Activated naive CD8-positive, alpha-beta T cell treated with anti-CD3 and anti-CD28 coated beads for 36 hours (primary cell): ENCODE measurements around the gene NNT. TPM values are rescaled to one million over a fixed set of nuclear protein-coding genes. Genes with fewer than 3 reads are reported as not detected.
"Not testable (repeated sequence)": the region's sequence is repeated elsewhere in the genome, so short reads cannot be mapped to it uniquely, and the experiment has no call there.

Experiments
- DNase-seq: peaks from one replicate; pipeline ENCODE4 v3.0.0; 2021
- H3K27ac Mint-ChIP-seq: one replicate; pipeline ENCODE4 v1.8.0; 2022; ENCODE audit warnings: mild to moderate bottlenecking, moderate library complexity, mixed read lengths
- H3K27me3 Mint-ChIP-seq: one replicate; pipeline ENCODE4 v1.8.0; 2022; ENCODE audit warnings: mild to moderate bottlenecking, mixed read lengths
- H3K36me3 Mint-ChIP-seq: one replicate; pipeline ENCODE4 v1.8.0; 2021; ENCODE audit warnings: mild to moderate bottlenecking, mixed read lengths
- H3K4me1 Mint-ChIP-seq: one replicate; pipeline ENCODE4 v1.8.0; 2021; ENCODE audit warnings: mixed read lengths
- H3K4me3 Mint-ChIP-seq: one replicate; pipeline ENCODE4 v1.8.0; 2022; ENCODE audit warnings: mild to moderate bottlenecking, moderate library complexity, mixed read lengths
- H3K9me3 Mint-ChIP-seq: one replicate; pipeline ENCODE4 v1.8.0; 2022; ENCODE audit warnings: mixed read lengths
- total RNA-seq, 2 experiments: library from RNA; stranded (reverse); gene quantifications; one replicate each; pipeline ENCODE4 v1.2.3, GENCODE V29; 2021

Gene NNT
- total RNA-seq, 2 experiments from 2014 or later: 69.7 to 71.8 TPM

GRCh38 chr5:43652537-43653302 lies 49.7 kb downstream of the NNT start:
- Mint-ChIP-seq H3K9me3 (peaks cover 3% of the 10 kb centered on the region), H3K4me3 (no peak overlapping the region), H3K27ac (no peak overlapping the region), H3K36me3 (peaks cover 36% of the 10 kb centered on the region), H3K27me3 (no peaks in the 10 kb centered on the region), H3K4me1 (no peaks in the 10 kb centered on the region)
- no peak for DNase-seq

GRCh38 chr5:43658509-43658908 lies 55.5 kb downstream of the NNT start:
- no peak for DNase-seq
- Mint-ChIP-seq H3K36me3 (peaks cover 58% of the 10 kb centered on the region), H3K9me3 (peaks cover 6% of the 10 kb centered on the region), H3K27me3 (no peaks in the 10 kb centered on the region), H3K27ac (no peak overlapping the region), H3K4me3 (no peak overlapping the region), H3K4me1 (no peaks in the 10 kb centered on the region)

DNA sequence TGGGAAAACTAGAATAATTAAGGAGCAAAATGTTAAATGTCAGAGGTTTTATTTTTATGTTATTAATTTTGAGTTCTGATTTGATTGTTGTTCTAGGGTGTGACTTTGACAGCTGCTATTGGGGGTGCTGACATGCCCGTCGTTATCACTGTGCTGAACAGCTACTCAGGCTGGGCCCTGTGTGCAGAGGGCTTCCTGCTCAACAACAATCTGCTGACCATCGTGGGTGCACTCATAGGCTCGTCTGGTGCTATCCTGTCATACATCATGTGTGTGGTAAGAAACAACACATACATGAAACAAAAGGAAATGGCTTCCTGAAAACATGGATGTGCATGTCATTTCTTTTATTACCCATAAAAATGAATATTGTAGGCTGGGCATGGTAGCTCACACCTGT lies 56.1 kb downstream of the NNT start:
- H3K4me1 Mint-ChIP-seq: no peaks in the 10 kb centered on the region
- H3K9me3 Mint-ChIP-seq: peaks cover 6% of the 10 kb centered on the region
- no peak overlapping the region for H3K4me3 Mint-ChIP-seq
- H3K27ac Mint-ChIP-seq: no peak overlapping the region
- DNase-seq: no peak
- no peaks in the 10 kb centered on the region for H3K27me3 Mint-ChIP-seq
- H3K36me3 Mint-ChIP-seq: peaks cover 60% of the 10 kb centered on the region

DNA sequence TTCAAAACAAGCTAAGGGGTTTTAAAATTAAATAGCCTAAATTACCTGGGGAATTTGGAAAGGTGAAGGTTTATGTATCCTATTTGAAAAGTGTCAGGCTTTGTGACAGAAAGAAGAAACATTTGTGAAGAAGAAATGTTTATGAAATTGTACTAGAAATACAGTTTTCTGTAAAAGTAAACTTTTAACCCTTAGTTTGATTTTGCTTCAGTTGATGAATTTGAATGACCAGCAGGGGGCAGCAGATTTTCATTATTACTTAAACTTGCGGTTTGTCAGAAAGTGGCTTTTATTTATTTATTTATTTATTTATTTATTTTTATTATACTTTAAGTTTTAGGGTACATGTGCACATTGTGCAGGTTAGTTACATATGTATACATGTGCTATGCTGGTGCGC lies 58.1 kb downstream of the NNT start:
- no peak for DNase-seq
- Mint-ChIP-seq H3K36me3 (peaks cover 61% of the 10 kb centered on the region), H3K9me3 (peaks cover 6% of the 10 kb centered on the region), H3K27me3 (no peaks in the 10 kb centered on the region), H3K4me3 (no peak overlapping the region), H3K27ac (no peak overlapping the region), H3K4me1 (no peaks in the 10 kb centered on the region)

GRCh38 chr5:43663916-43664315 lies 60.9 kb downstream of the NNT start:
- no peak overlapping the region for H3K4me3 Mint-ChIP-seq
- peaks cover 62% of the 10 kb centered on the region for H3K36me3 Mint-ChIP-seq
- H3K9me3 Mint-ChIP-seq: peaks cover 3% of the 10 kb centered on the region
- H3K27ac Mint-ChIP-seq: no peak overlapping the region
- DNase-seq: no peak
- H3K4me1 Mint-ChIP-seq: peaks cover 2% of the 10 kb centered on the region
- no peaks in the 10 kb centered on the region for H3K27me3 Mint-ChIP-seq

GRCh38 chr5:43664501-43665040 lies 61.6 kb downstream of the NNT start:
- H3K27ac Mint-ChIP-seq: no peak overlapping the region
- no peaks in the 10 kb centered on the region for H3K27me3 Mint-ChIP-seq
- H3K4me1 Mint-ChIP-seq: peaks cover 2% of the 10 kb centered on the region
- H3K4me3 Mint-ChIP-seq: no peak overlapping the region
- DNase-seq: no peak
- H3K36me3 Mint-ChIP-seq: peaks cover 55% of the 10 kb centered on the region
- peaks cover 3% of the 10 kb centered on the region for H3K9me3 Mint-ChIP-seq

GRCh38 chr5:43665749-43666148 lies 62.8 kb downstream of the NNT start:
- not testable (repeated sequence) for H3K4me3 Mint-ChIP-seq, H3K27me3 Mint-ChIP-seq, H3K9me3 Mint-ChIP-seq, H3K4me1 Mint-ChIP-seq, DNase-seq, H3K27ac Mint-ChIP-seq
- peaks cover 54% of the 10 kb centered on the region for H3K36me3 Mint-ChIP-seq

DNA sequence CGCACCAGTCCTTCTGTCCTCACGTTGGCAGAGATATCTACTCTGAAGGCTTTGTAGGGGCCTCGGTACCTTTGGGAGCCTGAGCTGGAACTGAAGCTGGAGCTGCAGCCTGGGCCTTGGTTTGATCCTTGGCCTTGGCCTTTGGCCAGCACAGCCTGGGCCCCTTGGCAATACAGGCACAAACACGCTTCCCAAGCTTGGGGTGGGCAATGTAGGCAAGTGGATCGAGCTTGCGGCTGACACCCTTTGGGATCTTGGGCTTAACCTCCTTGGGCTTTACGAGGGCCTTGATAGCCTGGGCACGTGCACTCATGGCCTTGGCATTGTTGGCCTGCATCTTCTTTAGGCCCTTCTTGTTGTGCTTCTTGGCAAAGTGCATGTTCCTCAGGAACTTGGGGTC lies 63.7 kb downstream of the NNT start:
- H3K4me3 Mint-ChIP-seq, H3K27ac Mint-ChIP-seq, DNase-seq, H3K27me3 Mint-ChIP-seq, H3K9me3 Mint-ChIP-seq, H3K4me1 Mint-ChIP-seq: not testable (repeated sequence)
- peaks cover 58% of the 10 kb centered on the region for H3K36me3 Mint-ChIP-seq

GRCh38 chr5:43667379-43667778 lies 64.4 kb downstream of the NNT start:
- H3K9me3 Mint-ChIP-seq, H3K27ac Mint-ChIP-seq, H3K4me1 Mint-ChIP-seq, DNase-seq, H3K27me3 Mint-ChIP-seq, H3K4me3 Mint-ChIP-seq: not testable (repeated sequence)
- peaks cover 61% of the 10 kb centered on the region for H3K36me3 Mint-ChIP-seq

- no peaks in the 10 kb centered on the region for H3K27me3 Mint-ChIP-seq
- peaks cover 30% of the 10 kb centered on the region for H3K36me3 Mint-ChIP-seq
- H3K4me1 Mint-ChIP-seq: peaks cover 5% of the 10 kb centered on the region
- DNase-seq: no peak
- H3K27ac Mint-ChIP-seq: no peak overlapping the region
- H3K4me3 Mint-ChIP-seq: no peak overlapping the region
- H3K9me3 Mint-ChIP-seq: peaks cover 2% of the 10 kb centered on the region
Observed at GRCh38 chr5:43674536-43674935, 71.6 kb downstream of the NNT start.

- DNase-seq: no peak
- Mint-ChIP-seq H3K27ac (no peak overlapping the region), H3K4me1 (peaks cover 5% of the 10 kb centered on the region), H3K4me3 (no peak overlapping the region), H3K27me3 (no peaks in the 10 kb centered on the region), H3K9me3 (peaks cover 2% of the 10 kb centered on the region), H3K36me3 (peaks cover 26% of the 10 kb centered on the region)
Observed at GRCh38 chr5:43675357-43675756, 72.4 kb downstream of the NNT start.

DNA sequence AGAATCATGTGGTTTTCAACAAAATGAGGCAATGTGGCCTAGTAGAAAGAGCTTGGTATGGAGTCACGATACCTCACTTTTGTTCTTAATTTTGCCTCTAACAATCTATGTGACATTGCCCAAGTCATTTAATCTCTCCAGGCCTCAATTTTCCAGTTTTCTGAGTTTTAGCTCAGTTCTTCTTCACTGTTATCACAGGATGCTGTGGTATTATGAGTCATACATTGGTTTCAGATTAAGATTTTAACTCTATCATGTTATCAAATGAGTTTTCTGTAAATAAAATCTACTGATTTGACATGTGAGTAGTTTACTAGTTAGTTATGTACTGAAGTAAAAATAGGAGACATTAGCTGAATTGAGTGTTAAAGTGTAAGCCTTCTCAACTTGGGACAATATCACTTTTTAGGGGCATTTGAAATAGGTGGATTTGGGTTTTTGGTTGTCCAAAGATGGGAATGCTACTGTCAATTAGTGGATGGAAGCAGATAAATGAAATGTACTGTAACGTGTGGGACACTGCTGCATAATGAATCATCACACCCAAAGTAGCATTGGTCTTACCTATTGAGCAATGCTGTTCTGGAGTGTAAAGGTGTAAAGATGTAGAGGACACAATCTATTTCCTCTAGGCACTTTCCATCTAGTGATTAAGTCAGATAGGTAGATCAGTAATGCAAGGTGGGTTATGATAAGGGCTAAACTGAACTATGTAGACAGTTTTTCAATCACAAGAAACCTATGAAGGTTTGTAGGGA lies 73.3 kb downstream of the NNT start:
- Mint-ChIP-seq H3K27me3 (no peaks in the 10 kb centered on the region), H3K27ac (peak overlapping the region; percentile 38), H3K4me1 (peaks cover 3% of the 10 kb centered on the region), H3K36me3 (peaks cover 24% of the 10 kb centered on the region), H3K9me3 (no peaks in the 10 kb centered on the region), H3K4me3 (no peak overlapping the region)
- DNase-seq: no peak

DNA sequence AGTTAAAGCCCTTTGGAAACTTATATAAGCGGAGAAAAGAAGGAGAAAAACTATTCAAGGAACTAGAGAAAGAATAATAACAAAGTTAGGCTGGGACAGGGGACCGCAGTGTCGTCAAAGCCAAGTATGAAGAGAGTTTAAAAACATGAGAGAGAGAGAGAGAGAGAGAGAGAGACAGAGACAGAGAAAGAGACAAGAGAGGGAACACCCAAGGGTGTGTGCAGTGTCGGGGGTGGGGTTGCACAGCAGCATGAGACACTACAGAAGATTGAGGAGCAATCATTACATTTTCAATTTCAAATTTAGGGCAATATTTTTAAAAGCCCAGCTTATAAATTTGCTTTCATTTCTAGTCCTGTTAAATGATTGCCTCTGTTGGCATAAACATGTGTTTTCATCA lies 74.3 kb downstream of the NNT start:
- Mint-ChIP-seq H3K4me1 (peaks cover 3% of the 10 kb centered on the region), H3K9me3 (no peaks in the 10 kb centered on the region), H3K4me3 (no peak overlapping the region), H3K27me3 (no peaks in the 10 kb centered on the region), H3K27ac (no peak overlapping the region), H3K36me3 (peaks cover 22% of the 10 kb centered on the region)
- no peak for DNase-seq

DNA sequence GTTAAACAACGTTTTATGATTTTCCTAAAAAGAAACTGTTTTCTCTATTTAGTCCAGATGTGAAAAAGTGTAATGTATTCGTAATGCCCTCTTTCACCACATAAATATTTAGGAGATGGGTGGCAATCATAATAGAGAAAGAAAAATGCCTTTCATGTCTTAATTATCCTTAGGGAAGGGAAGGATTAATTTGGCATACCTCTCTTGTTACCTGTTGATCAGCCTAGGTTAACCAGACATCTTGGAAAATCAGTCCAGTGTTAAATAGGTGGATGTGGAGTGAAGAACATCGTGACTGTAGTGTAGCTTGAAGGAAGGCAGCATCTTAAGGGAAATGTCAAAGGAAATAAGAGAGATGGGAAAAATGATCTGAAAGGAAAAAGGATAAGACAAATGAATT lies 76.2 kb downstream of the NNT start:
- Mint-ChIP-seq H3K4me1 (peaks cover 8% of the 10 kb centered on the region), H3K27me3 (no peaks in the 10 kb centered on the region), H3K27ac (no peak overlapping the region), H3K9me3 (no peaks in the 10 kb centered on the region), H3K4me3 (no peak overlapping the region), H3K36me3 (peaks cover 21% of the 10 kb centered on the region)
- no peak for DNase-seq

DNA sequence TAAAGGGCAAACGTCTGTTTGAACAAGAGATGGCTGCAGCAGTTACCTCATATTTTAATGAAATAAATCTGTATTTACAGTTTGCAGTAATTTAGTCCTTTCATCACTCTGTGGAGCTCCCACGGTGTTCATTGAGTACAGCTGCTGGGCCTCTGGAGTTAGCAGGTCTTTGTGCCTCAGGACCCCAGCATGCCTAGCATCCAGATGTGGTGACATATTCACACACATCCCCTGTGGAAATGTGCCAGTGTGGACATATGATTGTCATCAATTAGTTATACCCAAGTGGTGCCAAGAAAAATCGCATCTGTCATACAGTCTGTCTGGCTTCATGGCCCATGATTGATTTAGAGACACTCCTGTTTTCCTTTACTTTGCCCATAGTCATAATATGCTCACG lies 77.3 kb downstream of the NNT start:
- Mint-ChIP-seq H3K27ac (no peak overlapping the region), H3K36me3 (peaks cover 21% of the 10 kb centered on the region), H3K4me3 (no peak overlapping the region), H3K27me3 (no peaks in the 10 kb centered on the region), H3K4me1 (peaks cover 11% of the 10 kb centered on the region), H3K9me3 (no peaks in the 10 kb centered on the region)
- no peak for DNase-seq
